ENCODE results near the gene PHRF1. TPM values are rescaled to one million over a fixed set of nuclear protein-coding genes. Genes with fewer than 3 reads are reported as not detected.
A peak's percentile ranks its signal among the peaks of the same experiment; 100 is the strongest.

Gene PHRF1, protein sequence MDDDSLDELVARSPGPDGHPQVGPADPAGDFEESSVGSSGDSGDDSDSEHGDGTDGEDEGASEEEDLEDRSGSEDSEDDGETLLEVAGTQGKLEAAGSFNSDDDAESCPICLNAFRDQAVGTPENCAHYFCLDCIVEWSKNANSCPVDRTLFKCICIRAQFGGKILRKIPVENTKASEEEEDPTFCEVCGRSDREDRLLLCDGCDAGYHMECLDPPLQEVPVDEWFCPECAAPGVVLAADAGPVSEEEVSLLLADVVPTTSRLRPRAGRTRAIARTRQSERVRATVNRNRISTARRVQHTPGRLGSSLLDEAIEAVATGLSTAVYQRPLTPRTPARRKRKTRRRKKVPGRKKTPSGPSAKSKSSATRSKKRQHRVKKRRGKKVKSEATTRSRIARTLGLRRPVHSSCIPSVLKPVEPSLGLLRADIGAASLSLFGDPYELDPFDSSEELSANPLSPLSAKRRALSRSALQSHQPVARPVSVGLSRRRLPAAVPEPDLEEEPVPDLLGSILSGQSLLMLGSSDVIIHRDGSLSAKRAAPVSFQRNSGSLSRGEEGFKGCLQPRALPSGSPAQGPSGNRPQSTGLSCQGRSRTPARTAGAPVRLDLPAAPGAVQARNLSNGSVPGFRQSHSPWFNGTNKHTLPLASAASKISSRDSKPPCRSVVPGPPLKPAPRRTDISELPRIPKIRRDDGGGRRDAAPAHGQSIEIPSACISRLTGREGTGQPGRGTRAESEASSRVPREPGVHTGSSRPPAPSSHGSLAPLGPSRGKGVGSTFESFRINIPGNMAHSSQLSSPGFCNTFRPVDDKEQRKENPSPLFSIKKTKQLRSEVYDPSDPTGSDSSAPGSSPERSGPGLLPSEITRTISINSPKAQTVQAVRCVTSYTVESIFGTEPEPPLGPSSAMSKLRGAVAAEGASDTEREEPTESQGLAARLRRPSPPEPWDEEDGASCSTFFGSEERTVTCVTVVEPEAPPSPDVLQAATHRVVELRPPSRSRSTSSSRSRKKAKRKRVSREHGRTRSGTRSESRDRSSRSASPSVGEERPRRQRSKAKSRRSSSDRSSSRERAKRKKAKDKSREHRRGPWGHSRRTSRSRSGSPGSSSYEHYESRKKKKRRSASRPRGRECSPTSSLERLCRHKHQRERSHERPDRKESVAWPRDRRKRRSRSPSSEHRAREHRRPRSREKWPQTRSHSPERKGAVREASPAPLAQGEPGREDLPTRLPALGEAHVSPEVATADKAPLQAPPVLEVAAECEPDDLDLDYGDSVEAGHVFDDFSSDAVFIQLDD (N-terminal part only)
- 18.8 and 22.7 TPM in 2 replicates for polyA plus RNA-seq (2012; rRNA removed)
- 9.2 and 13.1 TPM in 2 replicates for polyA plus RNA-seq (2012; cell fraction: cytosol; rRNA removed)
- polyA plus RNA-seq (2012; cell fraction: nucleus; rRNA removed), result 42.5 and 52.9 TPM in 2 replicates

DNA sequence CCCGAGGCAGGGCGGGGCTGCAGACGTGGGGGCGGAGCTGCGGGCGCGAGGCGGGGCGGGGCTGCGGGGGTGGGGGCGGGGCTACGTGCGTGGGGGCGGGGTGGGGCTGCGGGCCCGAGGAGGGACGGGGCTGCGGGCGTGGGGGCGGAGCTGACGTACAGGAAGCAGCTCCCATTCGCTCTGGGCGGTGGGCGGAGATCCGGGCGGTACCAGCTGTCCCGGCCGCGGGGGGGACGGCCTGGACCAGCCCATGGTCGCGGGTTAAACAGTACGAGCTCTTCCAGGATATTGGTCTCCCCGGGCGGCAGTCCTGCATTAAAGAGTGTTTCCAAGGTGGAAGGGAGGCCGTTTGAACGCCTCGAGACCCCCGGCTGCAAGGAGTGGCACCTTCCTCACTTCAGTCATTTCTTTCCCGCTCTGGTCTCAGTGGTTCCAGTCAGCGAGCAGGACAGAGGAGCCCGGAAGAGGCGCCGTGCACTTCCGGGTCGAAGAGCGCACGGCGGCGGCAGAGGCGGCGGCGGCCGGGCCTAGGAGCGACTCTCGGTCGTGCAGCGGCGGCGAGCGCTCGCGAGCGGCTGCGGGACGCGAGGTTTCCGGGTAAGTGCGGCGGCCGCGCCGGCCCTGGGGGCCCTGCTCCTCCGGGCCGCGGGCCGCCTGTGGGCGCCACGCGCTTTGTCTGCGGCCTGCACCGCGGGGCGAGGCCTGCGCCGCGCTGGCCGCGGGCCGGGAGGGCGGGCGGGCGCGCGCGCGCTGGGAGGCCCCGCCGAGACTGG is at the start of gene PHRF1:
Gene PHRF1 (plus strand): TSS at position 475 of the 773 bp plus-strand sequence. CDS start 5,043 bp downstream, outside the sequence.
- H3K4me1 ChIP-seq (ENCODE audit: control insufficient read depth in 1 of 2, insufficient read depth in 2 of 2, low read depth in 1 of 2, low read length in 1 of 2), result peaks cover 4 to 29% of the 10 kb centered on the region in 2 experiments; a peak in 3 of 4 replicates
- H2AFZ ChIP-seq (ENCODE audit: low read depth), result peak within 1 kb of the TSS; percentile 93
- no peaks in the 10 kb centered on the region for H3K9me3 ChIP-seq
- 1% methylated on average over 32 of the region's 99 CpGs for WGBS (ENCODE audit: low lambda C conversion rate)
- H4K20me1 ChIP-seq (ENCODE audit: insufficient read depth), result peaks cover 45% of the 10 kb centered on the region
- peak within 1 kb of the TSS; percentile 89 for H3K9ac ChIP-seq
- H3K9me2 ChIP-seq, result no peaks in the 10 kb centered on the region
- peak; percentile 100 for DNase-seq
- H3K79me2 ChIP-seq (ENCODE audit: insufficient read depth), result peaks cover 49% of the 10 kb centered on the region
- H3K4me3 ChIP-seq (ENCODE audit: low read depth in 2 of 2, low read length in 1 of 2), result peak within 1 kb of the TSS; percentile 93 to 98
- H3F3A ChIP-seq (replicated peaks; ENCODE audit: insufficient read depth), result no peaks in the 10 kb centered on the region
- H3K27me3 ChIP-seq (ENCODE audit: insufficient read depth), result no peaks in the 10 kb centered on the region
- H3K27ac ChIP-seq (ENCODE audit: low read depth in 2 of 2, low read length in 1 of 2), result peak within 1 kb of the TSS; percentile 77 to 98
- ChIA-PET CTCF (interaction anchor here (0.6 to 1.5 kb wide), 5 partner anchors 10 to 151 kb away, joined by 3 to 5 read pairs (median 3); no protein-coding TSS in a partner anchor), POLR2A (interaction anchor here (0.7 to 1.8 kb wide), 6 partner anchors 10 to 70 kb away, joined by 3 to 14 read pairs (median 3); no protein-coding TSS in a partner anchor)
- peak within 1 kb of the TSS; percentile 97 for H3K4me2 ChIP-seq
- H3K36me3 ChIP-seq (replicated peaks in 1 of 2; ENCODE audit: control insufficient read depth in 1 of 2, insufficient read depth in 2 of 2, low read length in 1 of 2), result no peaks in the 10 kb centered on the region
- peak; percentile 88 for TF ChIP-seq ELF1 (IDR thresholded peaks at IDR 0.05)
- no peak for TF ChIP-seq TCF12 (IDR thresholded peaks at IDR 0.05)
- TF ChIP-seq, protein P1, sequence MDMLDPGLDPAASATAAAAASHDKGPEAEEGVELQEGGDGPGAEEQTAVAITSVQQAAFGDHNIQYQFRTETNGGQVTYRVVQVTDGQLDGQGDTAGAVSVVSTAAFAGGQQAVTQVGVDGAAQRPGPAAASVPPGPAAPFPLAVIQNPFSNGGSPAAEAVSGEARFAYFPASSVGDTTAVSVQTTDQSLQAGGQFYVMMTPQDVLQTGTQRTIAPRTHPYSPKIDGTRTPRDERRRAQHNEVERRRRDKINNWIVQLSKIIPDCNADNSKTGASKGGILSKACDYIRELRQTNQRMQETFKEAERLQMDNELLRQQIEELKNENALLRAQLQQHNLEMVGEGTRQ (IDR thresholded peaks at IDR 0.05; ENCODE audit: borderline replicate concordance, low read depth, low read length), result no peak
- TF ChIP-seq, protein P2, sequence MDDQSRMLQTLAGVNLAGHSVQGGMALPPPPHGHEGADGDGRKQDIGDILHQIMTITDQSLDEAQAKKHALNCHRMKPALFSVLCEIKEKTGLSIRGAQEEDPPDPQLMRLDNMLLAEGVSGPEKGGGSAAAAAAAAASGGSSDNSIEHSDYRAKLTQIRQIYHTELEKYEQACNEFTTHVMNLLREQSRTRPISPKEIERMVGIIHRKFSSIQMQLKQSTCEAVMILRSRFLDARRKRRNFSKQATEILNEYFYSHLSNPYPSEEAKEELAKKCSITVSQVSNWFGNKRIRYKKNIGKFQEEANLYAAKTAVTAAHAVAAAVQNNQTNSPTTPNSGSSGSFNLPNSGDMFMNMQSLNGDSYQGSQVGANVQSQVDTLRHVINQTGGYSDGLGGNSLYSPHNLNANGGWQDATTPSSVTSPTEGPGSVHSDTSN (IDR thresholded peaks at IDR 0.05), result 0 out of 2 replicates have a peak, but pooled peaks have one; percentile 3
- TF ChIP-seq EP300 (IDR thresholded peaks at IDR 0.05; ENCODE audit: borderline replicate concordance in 1 of 2, low read depth in 1 of 2, low read length in 1 of 2), result peak in 1 of 2 experiments; percentile 49; a peak in 1 of 4 replicates
- TF ChIP-seq MXI1 (IDR thresholded peaks at IDR 0.05; ENCODE audit: low read depth, low read length), result peak; percentile 31; the same call in 1 of the 2 replicates
- TF ChIP-seq CHD2 (IDR thresholded peaks at IDR 0.05; ENCODE audit: low read length, partially characterized antibody), result no peak
- TF ChIP-seq GABPA (IDR thresholded peaks at IDR 0.05; ENCODE audit: low read depth), result peak; percentile 90
- TF ChIP-seq, protein P3, sequence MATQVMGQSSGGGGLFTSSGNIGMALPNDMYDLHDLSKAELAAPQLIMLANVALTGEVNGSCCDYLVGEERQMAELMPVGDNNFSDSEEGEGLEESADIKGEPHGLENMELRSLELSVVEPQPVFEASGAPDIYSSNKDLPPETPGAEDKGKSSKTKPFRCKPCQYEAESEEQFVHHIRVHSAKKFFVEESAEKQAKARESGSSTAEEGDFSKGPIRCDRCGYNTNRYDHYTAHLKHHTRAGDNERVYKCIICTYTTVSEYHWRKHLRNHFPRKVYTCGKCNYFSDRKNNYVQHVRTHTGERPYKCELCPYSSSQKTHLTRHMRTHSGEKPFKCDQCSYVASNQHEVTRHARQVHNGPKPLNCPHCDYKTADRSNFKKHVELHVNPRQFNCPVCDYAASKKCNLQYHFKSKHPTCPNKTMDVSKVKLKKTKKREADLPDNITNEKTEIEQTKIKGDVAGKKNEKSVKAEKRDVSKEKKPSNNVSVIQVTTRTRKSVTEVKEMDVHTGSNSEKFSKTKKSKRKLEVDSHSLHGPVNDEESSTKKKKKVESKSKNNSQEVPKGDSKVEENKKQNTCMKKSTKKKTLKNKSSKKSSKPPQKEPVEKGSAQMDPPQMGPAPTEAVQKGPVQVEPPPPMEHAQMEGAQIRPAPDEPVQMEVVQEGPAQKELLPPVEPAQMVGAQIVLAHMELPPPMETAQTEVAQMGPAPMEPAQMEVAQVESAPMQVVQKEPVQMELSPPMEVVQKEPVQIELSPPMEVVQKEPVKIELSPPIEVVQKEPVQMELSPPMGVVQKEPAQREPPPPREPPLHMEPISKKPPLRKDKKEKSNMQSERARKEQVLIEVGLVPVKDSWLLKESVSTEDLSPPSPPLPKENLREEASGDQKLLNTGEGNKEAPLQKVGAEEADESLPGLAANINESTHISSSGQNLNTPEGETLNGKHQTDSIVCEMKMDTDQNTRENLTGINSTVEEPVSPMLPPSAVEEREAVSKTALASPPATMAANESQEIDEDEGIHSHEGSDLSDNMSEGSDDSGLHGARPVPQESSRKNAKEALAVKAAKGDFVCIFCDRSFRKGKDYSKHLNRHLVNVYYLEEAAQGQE (IDR thresholded peaks at IDR 0.05; ENCODE audit: low read depth, low read length), result 0 out of 2 replicates have a peak, but pooled peaks have one; percentile 41
- TF ChIP-seq GATA2 (CRISPR knock-in tag; IDR thresholded peaks at IDR 0.05), result no peak
- no peak for TF ChIP-seq SMC3 (IDR thresholded peaks at IDR 0.05; ENCODE audit: low read depth, low read length)
- peak; percentile 97 for TF ChIP-seq TAF1 (IDR thresholded peaks at IDR 0.05; ENCODE audit: borderline replicate concordance, low read depth, low read length)
- no peak for TF ChIP-seq NFIC (IDR thresholded peaks at IDR 0.05; ENCODE audit: borderline replicate concordance)
- TF ChIP-seq POLR2AphosphoS5 (IDR thresholded peaks at IDR 0.05; ENCODE audit: low read depth, low read length), result peak; percentile 72; the same call in 1 of the 2 replicates
- no peak for TF ChIP-seq TEAD4 (IDR thresholded peaks at IDR 0.05; ENCODE audit: borderline replicate concordance, insufficient read depth)
- TF ChIP-seq, protein P4, sequence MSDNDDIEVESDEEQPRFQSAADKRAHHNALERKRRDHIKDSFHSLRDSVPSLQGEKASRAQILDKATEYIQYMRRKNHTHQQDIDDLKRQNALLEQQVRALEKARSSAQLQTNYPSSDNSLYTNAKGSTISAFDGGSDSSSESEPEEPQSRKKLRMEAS (IDR thresholded peaks at IDR 0.05; ENCODE audit: low read depth), result peak; percentile 59; the same call in 1 of the 2 replicates
- no peak for TF ChIP-seq CTCF (IDR thresholded peaks at IDR 0.05)
- TF ChIP-seq SIN3A (IDR thresholded peaks at IDR 0.05; ENCODE audit: borderline replicate concordance, low read depth, low read length), result peak; percentile 48; the same call in 1 of the 2 replicates
